GM19023 (cell line): Measurements from ENCODE around the gene PPM1H.
"Not testable (repeated sequence)": the region's sequence is repeated elsewhere in the genome, so short reads cannot be mapped to it uniquely, and the experiment has no call there.

Source experiments
- ATAC-seq: cut with Tn5 transposase; IDR thresholded peaks from one replicate; pipeline ENCODE4 v1.9.1; 2021; ENCODE audit warnings: mild to moderate bottlenecking, moderate library complexity; ENCODE audit not compliant: unreplicated experiment

PPM1H gene

GRCh38 chr12:62934799-62935674, at the start of gene PPM1H:
Gene PPM1H (minus strand): TSS chr12:62935150. CDS start chr12:62934736, 414 bp downstream.
- ATAC-seq: peak; percentile 74

DNA sequence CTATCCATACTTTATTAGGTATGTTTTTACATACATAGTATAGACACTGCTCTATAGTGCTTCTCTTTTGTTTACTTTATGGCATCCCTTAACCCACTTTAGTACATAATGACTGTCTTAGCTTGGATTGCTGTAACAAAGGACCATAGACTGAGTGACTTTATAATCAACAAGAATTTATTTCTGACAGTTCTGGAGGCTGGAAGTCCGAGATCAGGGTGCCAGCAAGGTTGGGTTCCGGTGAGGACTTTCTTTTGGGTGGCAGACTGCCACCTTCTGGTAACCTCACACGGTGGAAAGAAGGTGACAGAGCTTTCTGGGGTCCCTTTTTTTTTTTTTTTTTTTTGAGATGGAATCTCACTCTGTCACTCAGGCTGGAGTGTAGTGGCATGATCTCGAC, 48.6 kb upstream of the PPM1H start:
- no peak for ATAC-seq

- no peak for ATAC-seq
Measured at GRCh38 chr12:62978768-62979167, 43.8 kb upstream of the PPM1H start.

DNA sequence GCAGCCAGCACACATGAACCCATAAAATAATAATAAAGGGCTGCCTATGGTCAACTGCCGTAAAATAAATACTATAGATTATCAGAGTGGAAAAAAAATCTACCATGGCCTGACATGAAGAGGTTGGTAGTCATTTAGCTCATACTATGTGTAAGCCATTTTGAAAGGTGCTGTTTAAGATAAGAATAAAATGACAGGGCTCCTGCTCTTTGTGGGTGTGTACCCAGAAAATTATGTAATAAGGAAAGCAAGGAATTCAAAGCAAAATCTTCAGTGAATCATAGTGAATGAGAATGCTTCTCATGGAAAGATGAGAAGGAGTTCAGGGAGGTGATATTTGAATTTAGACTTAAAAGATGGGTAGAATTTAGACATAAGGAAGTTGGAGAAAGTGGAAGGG, 42.9 kb upstream of the PPM1H start:
- no peak for ATAC-seq

GRCh38 chr12:62977418-62977817, 42.5 kb upstream of the PPM1H start:
- ATAC-seq: no peak

- ATAC-seq: no peak
Measured at GRCh38 chr12:62976110-62976662, 41.2 kb upstream of the PPM1H start.

DNA sequence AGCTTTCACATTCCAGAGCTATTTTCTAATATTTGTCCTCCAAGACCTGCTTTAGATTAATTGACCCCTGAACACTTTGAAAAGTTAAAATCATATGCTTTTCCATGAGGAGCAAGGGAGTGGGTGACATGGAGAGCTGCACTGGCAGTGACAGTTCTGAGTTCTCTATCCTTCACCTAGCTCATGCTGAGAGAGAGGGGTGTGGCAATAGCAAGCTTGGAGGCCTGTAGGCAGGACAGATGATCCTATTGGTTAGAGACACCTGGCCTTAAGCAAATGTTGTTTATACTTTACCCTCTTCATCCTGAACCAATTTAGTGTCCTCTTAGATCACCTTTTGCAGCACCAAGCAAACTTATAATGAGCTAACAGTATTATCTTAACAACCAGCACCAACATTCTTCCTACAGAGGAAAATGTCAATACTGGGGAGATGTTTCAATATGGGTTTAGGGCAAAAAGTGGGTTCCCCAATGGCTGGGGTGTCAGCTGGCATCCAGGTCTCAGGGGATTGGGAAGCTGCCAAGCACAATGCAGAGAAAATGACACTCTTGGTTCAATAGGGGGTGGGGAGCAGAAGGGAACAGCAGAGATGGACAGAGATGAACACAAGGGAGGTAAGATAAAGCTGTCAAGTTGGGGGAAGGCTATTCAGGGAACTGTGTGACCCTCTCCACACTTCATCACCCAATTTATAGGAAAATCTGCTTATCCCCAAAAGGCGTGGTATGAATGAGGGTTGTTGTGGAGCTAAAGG, 37.0 kb upstream of the PPM1H start:
- ATAC-seq: no peak

DNA sequence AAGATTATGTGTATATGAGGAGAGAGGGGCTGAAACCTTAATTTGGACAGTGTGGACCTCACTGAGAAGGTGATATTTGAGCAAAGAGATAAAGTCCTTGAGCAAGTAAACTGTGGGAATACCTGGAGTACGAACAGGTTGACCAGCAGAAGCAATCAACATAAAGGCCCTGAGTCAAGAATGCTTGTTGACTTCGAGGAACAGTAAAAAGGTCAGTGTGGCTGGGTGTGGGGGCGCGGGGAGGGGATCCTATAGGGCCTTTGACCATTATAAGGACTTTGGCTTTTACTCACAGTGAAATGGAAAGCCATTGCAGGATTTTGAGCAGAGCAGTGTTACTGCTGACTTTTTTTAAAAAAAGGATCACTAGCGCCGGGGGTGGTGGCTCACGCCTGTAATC, 34.7 kb upstream of the PPM1H start:
- no peak for ATAC-seq

DNA sequence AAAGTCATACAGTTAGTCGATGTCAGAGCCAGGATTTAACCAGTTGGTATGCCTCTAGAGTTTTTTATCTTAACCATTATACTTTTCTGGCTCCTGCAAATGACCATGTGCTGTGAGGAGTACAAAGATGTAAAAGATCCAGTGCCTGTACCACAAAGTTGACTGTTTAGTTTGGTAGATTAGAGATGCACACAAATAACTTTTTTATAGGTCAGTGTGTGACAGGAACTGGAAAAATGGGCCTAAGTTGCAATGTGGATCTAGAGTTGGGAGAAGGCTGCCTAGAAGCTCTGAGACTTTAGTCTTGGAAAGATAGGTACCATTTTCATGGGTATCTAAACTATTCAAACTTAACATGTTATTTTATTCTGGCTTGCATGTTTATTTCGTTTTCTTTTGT, 32.8 kb upstream of the PPM1H start:
- no peak for ATAC-seq

GRCh38 chr12:62966990-62967506, 32.1 kb upstream of the PPM1H start:
- ATAC-seq: no peak

GRCh38 chr12:62966446-62966989, 31.6 kb upstream of the PPM1H start:
- not testable (repeated sequence) for ATAC-seq

DNA sequence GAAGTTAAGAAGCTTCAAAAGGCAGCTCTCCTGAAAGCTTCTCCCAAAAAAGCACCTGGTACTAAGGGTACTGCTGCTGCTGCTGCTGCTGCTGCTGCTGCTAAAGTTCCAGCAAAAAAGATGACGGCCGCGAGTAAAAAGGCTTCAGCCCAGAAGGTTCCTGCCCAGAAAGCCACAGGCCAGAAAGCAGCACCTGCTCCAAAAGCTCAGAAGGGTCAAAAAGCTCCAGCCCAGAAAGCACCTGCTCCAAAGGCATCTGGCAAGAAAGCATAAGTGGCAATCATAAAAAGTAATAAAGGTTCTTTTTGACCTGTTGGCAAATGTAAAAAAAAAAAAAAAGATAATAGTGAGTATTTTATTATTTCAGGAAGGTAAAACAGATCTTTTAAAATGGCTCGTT, 30.8 kb upstream of the PPM1H start:
- not testable (repeated sequence) for ATAC-seq

GRCh38 chr12:62965242-62965641, 30.3 kb upstream of the PPM1H start:
- ATAC-seq: not testable (repeated sequence)

- no peak for ATAC-seq
Measured at GRCh38 chr12:62963486-62964041, 28.6 kb upstream of the PPM1H start.

DNA sequence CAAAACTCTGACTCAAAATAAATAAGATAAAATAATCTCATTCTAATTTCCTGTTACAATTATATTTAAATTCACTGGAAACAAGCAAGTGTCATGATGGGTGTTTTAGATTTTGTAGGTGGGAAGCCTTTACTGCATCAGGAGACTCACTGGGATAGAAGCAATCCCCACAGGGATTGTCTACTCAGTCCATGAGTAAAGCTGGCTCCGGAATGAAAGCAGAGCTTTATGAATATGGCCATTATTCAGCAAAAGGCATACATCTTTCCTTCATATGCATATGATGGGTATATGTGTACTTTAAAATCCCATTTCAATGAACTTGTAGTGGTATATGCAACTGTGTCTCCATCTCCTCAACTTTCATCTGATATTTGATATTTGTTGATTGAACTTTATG, 25.4 kb upstream of the PPM1H start:
- ATAC-seq: no peak

GRCh38 chr12:62959745-62960144, 24.8 kb upstream of the PPM1H start:
- no peak for ATAC-seq

- ATAC-seq: no peak
Measured at GRCh38 chr12:62957233-62957953, 22.4 kb upstream of the PPM1H start.

- ATAC-seq: no peak
Measured at GRCh38 chr12:62955678-62956077, 20.7 kb upstream of the PPM1H start.

- no peak for ATAC-seq
Measured at GRCh38 chr12:62950317-62950716, 15.4 kb upstream of the PPM1H start.

GRCh38 chr12:62948123-62948522, 13.2 kb upstream of the PPM1H start:
- no peak for ATAC-seq
